HepG2 (cell line): ENCODE measurements around the gene C19orf47. TPM values are rescaled to one million over a fixed set of nuclear protein-coding genes. Genes with fewer than 3 reads are reported as not detected.

Experiments used
- ATF1 ChIP-seq: IDR thresholded peaks from 2 replicates; pipeline ENCODE4 v1.6.1; 2016; ENCODE audit warnings: mild to moderate bottlenecking, control low read depth
- CREB1 ChIP-seq, 2 experiments: fragments of 450-650 bp in 1 of 2; IDR thresholded peaks; 2 replicates each; pipeline ENCODE4 v1.6.1; 2016 to 2017; ENCODE audit warnings: control low read depth in 1 of 2, mild to moderate bottlenecking in 1 of 2, missing compliant biosample characterization in 1 of 2, missing genetic modification characterization in 1 of 2
- GABPA ChIP-seq, 2 experiments: IDR thresholded peaks; 2 replicates each; pipeline ENCODE4 v1.6.1; 2011 to 2016; ENCODE audit warnings: low read depth in 2 of 2, low read length in 1 of 2, missing biosample characterization in 1 of 2, missing genetic modification characterization in 1 of 2
- KAT2B ChIP-seq: fragments of 150-350 bp; IDR thresholded peaks from 2 replicates; pipeline ENCODE4 v1.6.1; 2014; ENCODE audit warnings: low read depth, low read length, borderline replicate concordance
- KMT2B ChIP-seq: IDR thresholded peaks from 2 replicates; pipeline ENCODE4 v1.6.1; 2016; ENCODE audit warnings: missing genetic modification reagents, missing compliant biosample characterization
- MAZ ChIP-seq, 2 experiments: sonication (generic) in 1 of 2; formaldehyde crosslinking in 1 of 2; IDR thresholded peaks; 2 replicates each; pipeline versions ENCODE4 v1.5.0 to v1.6.1; 2012 to 2020; ENCODE audit warnings: low read depth in 2 of 2, mild to moderate bottlenecking in 2 of 2, borderline replicate concordance in 1 of 2, improper control_type of control experiment in 1 of 2, low read length in 1 of 2, missing genetic modification reagents in 1 of 2, moderate library complexity in 1 of 2
- PATZ1 ChIP-seq: sonication (generic); formaldehyde crosslinking; IDR thresholded peaks from 2 replicates; pipeline ENCODE4 v1.4.0; 2020; ENCODE audit warnings: missing genetic modification reagents
- SNAPC2 ChIP-seq: sonication (generic); formaldehyde crosslinking; IDR thresholded peaks from 2 replicates; pipeline ENCODE4 v1.8.1; 2022; ENCODE audit warnings: mild to moderate bottlenecking, missing genetic modification reagents
- TCF7 ChIP-seq: sonication (generic); IDR thresholded peaks from 2 replicates; pipeline ENCODE4 v1.6.1; 2016; ENCODE audit warnings: antibody characterized with exemption, low read depth
- TOPORS ChIP-seq: sonication (generic); formaldehyde crosslinking; IDR thresholded peaks from 2 replicates; pipeline ENCODE4 v1.8.0; 2023; ENCODE audit warnings: mild to moderate bottlenecking, missing genetic modification reagents
- ZNF224 ChIP-seq: sonication (generic); formaldehyde crosslinking; IDR thresholded peaks from 2 replicates; pipeline ENCODE4 v1.5.0; 2020; ENCODE audit warnings: mild to moderate bottlenecking, missing genetic modification reagents
- ZNF430 ChIP-seq: sonication (generic); formaldehyde crosslinking; IDR thresholded peaks from 2 replicates; pipeline ENCODE4 v1.9.0; 2021; ENCODE audit warnings: mild to moderate bottlenecking, missing genetic modification reagents
- ZNF547 ChIP-seq: sonication (generic); formaldehyde crosslinking; IDR thresholded peaks from 2 replicates; pipeline ENCODE4 v1.5.1; 2020; ENCODE audit warnings: mild to moderate bottlenecking, missing genetic modification reagents
- ZNF629 ChIP-seq: sonication (generic); formaldehyde crosslinking; conservative IDR thresholded peaks from 2 replicates; pipeline ENCODE4 v1.5.0; 2020; ENCODE audit warnings: missing genetic modification reagents
- ZNF678 ChIP-seq: sonication (generic); formaldehyde crosslinking; IDR thresholded peaks from 2 replicates; pipeline ENCODE4 v1.4.0; 2020; ENCODE audit warnings: mild to moderate bottlenecking, missing genetic modification reagents
- ZSCAN21 ChIP-seq: sonication (generic); formaldehyde crosslinking; IDR thresholded peaks from 2 replicates; pipeline ENCODE4 v1.8.0; 2022; ENCODE audit warnings: mild to moderate bottlenecking, missing genetic modification reagents, moderate library complexity, borderline replicate concordance
- polyA plus RNA-seq, 8 experiments: library from polyadenylated mRNA; depleted of rRNA in 3 of 8; stranded (reverse) in 7 of 8; unstranded in 1 of 8; fragments of >200 nt; fragmentation: Illumina TruSeq in 4 of 8; extraction: Trizol in 4 of 8; gene quantifications; 2 replicates each; pipeline versions ENCODE4 v1.2.1 to v1.2.3, GENCODE V29; 2011 to 2016; ENCODE audit warnings: low read depth in 4 of 8, missing spikeins in 1 of 8, mixed read lengths in 1 of 8; ENCODE audit not compliant: insufficient read depth in 1 of 8
- total RNA-seq, 5 experiments: library from RNA; depleted of rRNA; stranded (reverse); fragments of >200 nt; fragmentation: Illumina TruSeq; extraction: Trizol; gene quantifications; 2 replicates each; pipeline ENCODE4 v1.2.3, GENCODE V29; 2016; ENCODE audit warnings: low read depth in 1 of 5
- TF ChIP-seq, protein P1 (sequence below): sonication (generic); formaldehyde crosslinking; conservative IDR thresholded peaks from 2 replicates; pipeline ENCODE4 v1.4.0; 2020; ENCODE audit warnings: missing genetic modification reagents
- TF ChIP-seq, protein P2 (sequence below): sonication (generic); formaldehyde crosslinking; IDR thresholded peaks from 2 replicates; pipeline ENCODE4 v1.5.1; 2020; ENCODE audit warnings: mild to moderate bottlenecking, missing genetic modification reagents, borderline replicate concordance
- TF ChIP-seq, protein P3 (sequence below): sonication (generic); formaldehyde crosslinking; IDR thresholded peaks from 2 replicates; pipeline ENCODE4 v1.5.0; 2020; ENCODE audit warnings: missing genetic modification reagents
- TF ChIP-seq, protein P4 (sequence below): sonication (generic); formaldehyde crosslinking; IDR thresholded peaks from 2 replicates; pipeline ENCODE4 v1.5.0; 2020; ENCODE audit warnings: missing genetic modification reagents

The C19orf47 gene
- total and polyA plus RNA-seq, 2 of the 13 experiments (the other 11 are each of a cell fraction or from before 2014, with no cell fraction given) = 8.1 to 10.6 TPM

- TF ChIP-seq GABPA (IDR thresholded peaks at IDR 0.05; ENCODE audit: low read depth, low read length) = peak; percentile 76
- peak; percentile 91 for TF ChIP-seq GABPA (CRISPR knock-in tag; IDR thresholded peaks at IDR 0.05; ENCODE audit: low read depth)
- TF ChIP-seq, protein P1, sequence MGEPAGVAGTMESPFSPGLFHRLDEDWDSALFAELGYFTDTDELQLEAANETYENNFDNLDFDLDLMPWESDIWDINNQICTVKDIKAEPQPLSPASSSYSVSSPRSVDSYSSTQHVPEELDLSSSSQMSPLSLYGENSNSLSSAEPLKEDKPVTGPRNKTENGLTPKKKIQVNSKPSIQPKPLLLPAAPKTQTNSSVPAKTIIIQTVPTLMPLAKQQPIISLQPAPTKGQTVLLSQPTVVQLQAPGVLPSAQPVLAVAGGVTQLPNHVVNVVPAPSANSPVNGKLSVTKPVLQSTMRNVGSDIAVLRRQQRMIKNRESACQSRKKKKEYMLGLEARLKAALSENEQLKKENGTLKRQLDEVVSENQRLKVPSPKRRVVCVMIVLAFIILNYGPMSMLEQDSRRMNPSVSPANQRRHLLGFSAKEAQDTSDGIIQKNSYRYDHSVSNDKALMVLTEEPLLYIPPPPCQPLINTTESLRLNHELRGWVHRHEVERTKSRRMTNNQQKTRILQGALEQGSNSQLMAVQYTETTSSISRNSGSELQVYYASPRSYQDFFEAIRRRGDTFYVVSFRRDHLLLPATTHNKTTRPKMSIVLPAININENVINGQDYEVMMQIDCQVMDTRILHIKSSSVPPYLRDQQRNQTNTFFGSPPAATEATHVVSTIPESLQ (CRISPR knock-in tag) = 0 out of 2 replicates have a peak, but pooled peaks have one; percentile 39
- TF ChIP-seq ATF1 = peak; percentile 29; the same call in 1 of the 2 replicates
- 0 out of 2 replicates have a peak, but pooled peaks have one; percentile 33 for TF ChIP-seq ZSCAN21 (CRISPR knock-in tag)
- TF ChIP-seq, protein P2, sequence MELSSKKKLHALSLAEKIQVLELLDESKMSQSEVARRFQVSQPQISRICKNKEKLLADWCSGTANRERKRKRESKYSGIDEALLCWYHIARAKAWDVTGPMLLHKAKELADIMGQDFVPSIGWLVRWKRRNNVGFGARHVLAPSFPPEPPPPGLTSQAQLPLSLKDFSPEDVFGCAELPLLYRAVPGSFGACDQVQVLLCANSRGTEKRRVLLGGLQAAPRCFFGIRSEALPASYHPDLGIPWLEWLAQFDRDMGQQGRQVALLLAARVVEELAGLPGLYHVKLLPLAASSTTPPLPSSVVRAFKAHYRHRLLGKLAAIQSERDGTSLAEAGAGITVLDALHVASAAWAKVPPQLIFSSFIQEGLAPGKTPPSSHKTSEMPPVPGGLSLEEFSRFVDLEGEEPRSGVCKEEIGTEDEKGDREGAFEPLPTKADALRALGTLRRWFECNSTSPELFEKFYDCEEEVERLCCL = peak; percentile 35; the same call in 1 of the 2 replicates
- TF ChIP-seq KMT2B (CRISPR knock-in tag) = peak; percentile 53; the same call in 1 of the 2 replicates
- 0 out of 2 replicates have a peak, but pooled peaks have one; percentile 62 for TF ChIP-seq ZNF224 (CRISPR knock-in tag)
- 0 out of 2 replicates have a peak, but pooled peaks have one; percentile 60 for TF ChIP-seq ZNF430 (CRISPR knock-in tag)
- TF ChIP-seq, protein P3, sequence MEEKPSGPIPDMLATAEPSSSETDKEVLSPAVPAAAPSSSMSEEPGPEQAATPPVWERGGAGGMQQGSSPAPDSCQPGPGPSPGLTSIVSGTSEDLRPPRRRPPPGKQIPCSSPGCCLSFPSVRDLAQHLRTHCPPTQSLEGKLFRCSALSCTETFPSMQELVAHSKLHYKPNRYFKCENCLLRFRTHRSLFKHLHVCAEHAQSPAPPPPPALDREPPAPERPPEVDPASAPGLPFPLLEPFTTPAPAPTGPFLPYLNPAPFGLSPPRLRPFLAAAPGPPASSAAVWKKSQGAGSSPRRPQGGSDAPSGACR = no peak
- TF ChIP-seq ZNF547 (CRISPR knock-in tag) = peak; percentile 49; the same call in 1 of the 2 replicates
- TF ChIP-seq PATZ1 (CRISPR knock-in tag) = peak; percentile 7; the same call in 1 of the 2 replicates
- TF ChIP-seq TOPORS = peak; percentile 43; the same call in 1 of the 2 replicates
- TF ChIP-seq, protein P4, sequence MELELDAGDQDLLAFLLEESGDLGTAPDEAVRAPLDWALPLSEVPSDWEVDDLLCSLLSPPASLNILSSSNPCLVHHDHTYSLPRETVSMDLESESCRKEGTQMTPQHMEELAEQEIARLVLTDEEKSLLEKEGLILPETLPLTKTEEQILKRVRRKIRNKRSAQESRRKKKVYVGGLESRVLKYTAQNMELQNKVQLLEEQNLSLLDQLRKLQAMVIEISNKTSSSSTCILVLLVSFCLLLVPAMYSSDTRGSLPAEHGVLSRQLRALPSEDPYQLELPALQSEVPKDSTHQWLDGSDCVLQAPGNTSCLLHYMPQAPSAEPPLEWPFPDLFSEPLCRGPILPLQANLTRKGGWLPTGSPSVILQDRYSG = peak; percentile 53; the same call in 1 of the 2 replicates
- 0 out of 2 replicates have a peak, but pooled peaks have one; percentile 18 for TF ChIP-seq ZNF678
- peak; percentile 98 for TF ChIP-seq ZNF629
- TF ChIP-seq CREB1 (IDR thresholded peaks at IDR 0.05) = peak; percentile 88
- peak; percentile 93 for TF ChIP-seq CREB1 (CRISPR knock-in tag; IDR thresholded peaks at IDR 0.05)
- no peak for TF ChIP-seq KAT2B
- no peak for TF ChIP-seq MAZ (IDR thresholded peaks at IDR 0.05; ENCODE audit: borderline replicate concordance, low read depth, low read length)
- peak; percentile 41 for TF ChIP-seq MAZ (CRISPR knock-in tag; IDR thresholded peaks at IDR 0.05; ENCODE audit: low read depth)
- TF ChIP-seq SNAPC2 = peak; percentile 99
- TF ChIP-seq TCF7 = peak; percentile 87
Measured at GRCh38 chr19:40285353-40286234, 62.6 kb downstream of the C19orf47 start (continued).
